ENCODE results near the gene URB2. TPM values are rescaled to one million over a fixed set of nuclear protein-coding genes. Genes with fewer than 3 reads are reported as not detected.

Gene URB2
- total RNA-seq, 4 donors from 2014 or later, result 6.4 to 14.9 (median 7.1) TPM

DNA sequence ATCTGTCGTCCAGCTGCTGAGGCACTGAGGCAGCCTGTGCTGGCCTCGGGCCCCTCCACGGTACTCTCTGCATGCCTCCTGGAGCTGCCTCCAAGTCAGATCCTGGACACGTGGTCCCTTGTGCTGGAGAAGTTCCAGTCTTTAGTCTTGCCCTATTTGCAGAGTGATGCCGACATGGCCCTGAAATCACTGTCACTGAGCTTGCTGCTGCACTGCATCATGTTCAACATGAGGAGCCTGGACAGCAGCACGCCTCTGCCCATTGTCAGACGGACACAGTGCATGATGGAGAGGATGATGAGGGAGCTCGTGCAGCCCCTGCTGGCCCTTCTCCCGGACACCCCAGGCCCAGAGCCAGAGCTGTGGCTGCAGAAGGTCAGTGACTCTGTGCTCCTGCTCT is 10.0 kb downstream of the URB2 start:
- DNase-seq, result no peak
- Histone ChIP-seq H3K4me3 (replicated peaks in 1 of 3) (no peak overlapping the region), H3K36me3 (peaks cover 22 to 36% of the 10 kb centered on the region in 2 donors), H3K27ac (no peak overlapping the region), H3K9me3 (no peaks in the 10 kb centered on the region), H3K4me1 (no peaks in the 10 kb centered on the region), H3K27me3 (no peaks in the 10 kb centered on the region)
- 91 to 100% methylated on average over 4 to 8 of the region's 9 CpGs for WGBS, 2 donors
- TF ChIP-seq POLR2A (IDR thresholded peaks at IDR 0.05), result no peak
- TF ChIP-seq, protein P1, sequence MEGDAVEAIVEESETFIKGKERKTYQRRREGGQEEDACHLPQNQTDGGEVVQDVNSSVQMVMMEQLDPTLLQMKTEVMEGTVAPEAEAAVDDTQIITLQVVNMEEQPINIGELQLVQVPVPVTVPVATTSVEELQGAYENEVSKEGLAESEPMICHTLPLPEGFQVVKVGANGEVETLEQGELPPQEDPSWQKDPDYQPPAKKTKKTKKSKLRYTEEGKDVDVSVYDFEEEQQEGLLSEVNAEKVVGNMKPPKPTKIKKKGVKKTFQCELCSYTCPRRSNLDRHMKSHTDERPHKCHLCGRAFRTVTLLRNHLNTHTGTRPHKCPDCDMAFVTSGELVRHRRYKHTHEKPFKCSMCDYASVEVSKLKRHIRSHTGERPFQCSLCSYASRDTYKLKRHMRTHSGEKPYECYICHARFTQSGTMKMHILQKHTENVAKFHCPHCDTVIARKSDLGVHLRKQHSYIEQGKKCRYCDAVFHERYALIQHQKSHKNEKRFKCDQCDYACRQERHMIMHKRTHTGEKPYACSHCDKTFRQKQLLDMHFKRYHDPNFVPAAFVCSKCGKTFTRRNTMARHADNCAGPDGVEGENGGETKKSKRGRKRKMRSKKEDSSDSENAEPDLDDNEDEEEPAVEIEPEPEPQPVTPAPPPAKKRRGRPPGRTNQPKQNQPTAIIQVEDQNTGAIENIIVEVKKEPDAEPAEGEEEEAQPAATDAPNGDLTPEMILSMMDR (IDR thresholded peaks at IDR 0.05), result no peak
- intact Hi-C loops (cut with DNase I), result no loop called here

DNA sequence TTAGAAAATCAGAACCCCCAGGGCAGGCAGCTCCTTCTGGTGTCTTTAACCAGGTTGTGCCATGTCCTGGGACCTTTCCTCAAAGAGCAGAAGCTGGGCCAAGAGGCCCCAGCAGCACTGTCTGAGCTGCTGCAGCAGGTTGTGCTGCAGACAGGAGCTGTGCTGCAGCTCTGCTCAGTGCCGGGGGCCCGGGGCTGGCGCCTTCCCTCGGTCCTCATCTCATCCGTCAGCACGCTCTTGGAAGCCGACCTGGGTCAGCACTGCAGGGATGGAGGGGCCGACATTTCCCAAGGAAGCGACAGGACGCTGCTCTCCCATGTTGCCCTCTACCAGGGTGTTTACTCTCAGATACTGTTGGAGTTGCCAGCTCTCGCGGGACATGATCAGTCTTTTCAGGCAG is 11.7 kb downstream of the URB2 start:
- Histone ChIP-seq H3K9me3 (no peaks in the 10 kb centered on the region), H3K4me1 (no peaks in the 10 kb centered on the region), H3K27me3 (no peaks in the 10 kb centered on the region), H3K27ac (no peak overlapping the region), H3K36me3 (peaks cover 22 to 36% of the 10 kb centered on the region in 2 donors), H3K4me3 (replicated peaks in 1 of 3) (no peak overlapping the region)
- WGBS, 2 donors, result 83 to 94% methylated on average over 12 of the region's 12 CpGs
- TF ChIP-seq, protein P1 (IDR thresholded peaks at IDR 0.05), result no peak
- TF ChIP-seq POLR2A (IDR thresholded peaks at IDR 0.05), result no peak
- intact Hi-C loops (cut with DNase I), result no loop called here
- no peak for DNase-seq

DNA sequence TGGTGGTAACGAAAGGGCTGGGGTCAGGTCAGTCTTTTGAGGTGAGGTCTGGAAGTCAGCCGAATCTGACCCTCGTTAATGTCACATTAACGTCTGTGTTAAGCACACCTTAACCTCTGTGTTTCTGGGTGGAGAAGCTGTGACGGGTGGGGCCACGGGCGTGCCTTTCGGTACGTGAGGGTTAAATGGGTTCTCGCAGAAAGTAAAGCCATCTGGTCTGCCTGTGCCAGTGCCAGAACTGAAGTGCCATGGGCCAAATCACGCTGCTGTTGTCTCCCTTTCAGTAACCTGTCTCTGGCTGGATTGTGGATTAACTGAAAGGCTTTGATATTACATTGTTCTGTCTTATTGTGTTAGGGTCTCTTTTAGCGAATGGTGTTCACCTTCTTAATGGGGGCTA is 14.4 kb downstream of the URB2 start:
- Histone ChIP-seq H3K36me3 (peaks cover 16 to 35% of the 10 kb centered on the region in 2 donors), H3K27me3 (no peaks in the 10 kb centered on the region), H3K4me1 (no peaks in the 10 kb centered on the region), H3K27ac (no peak overlapping the region), H3K9me3 (no peaks in the 10 kb centered on the region), H3K4me3 (replicated peaks in 1 of 3) (no peak overlapping the region)
- 94 to 96% methylated on average over 12 of the region's 12 CpGs for WGBS, 2 donors
- no peak for DNase-seq
- TF ChIP-seq, protein P1 (IDR thresholded peaks at IDR 0.05), result no peak
- no peak for TF ChIP-seq POLR2A (IDR thresholded peaks at IDR 0.05)
- intact Hi-C loops (cut with DNase I), result no loop called here

DNA sequence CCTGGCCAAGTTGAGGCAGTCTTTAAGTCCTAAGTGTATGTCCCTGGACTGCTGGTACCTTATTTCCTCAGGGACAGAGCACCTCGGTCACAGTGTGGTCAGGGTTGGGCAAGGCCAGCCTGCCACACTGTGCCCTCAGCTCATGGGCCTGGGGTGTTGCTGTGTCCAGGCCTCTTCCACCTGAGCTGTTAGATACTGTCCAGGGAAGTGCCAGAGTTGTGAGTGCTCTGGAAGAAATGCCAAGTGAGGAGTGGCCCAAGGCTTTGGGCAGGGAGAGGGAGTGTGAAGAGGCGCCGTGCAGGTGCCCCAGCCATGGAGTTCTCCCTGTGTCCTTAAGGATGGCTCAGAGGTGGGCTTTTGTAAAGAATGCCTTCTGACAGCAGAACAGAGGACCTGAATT is 15.3 kb downstream of the URB2 start:
- TF ChIP-seq POLR2A (IDR thresholded peaks at IDR 0.05), result no peak
- TF ChIP-seq, protein P1 (IDR thresholded peaks at IDR 0.05), result no peak
- no peaks in the 10 kb centered on the region for H3K4me1 ChIP-seq
- WGBS, 2 donors, result 93 to 100% methylated on average over 2 of the region's 3 CpGs
- intact Hi-C loops (cut with DNase I), result no loop called here
- H3K9me3 ChIP-seq, result no peaks in the 10 kb centered on the region
- DNase-seq, result no peak
- H3K27ac ChIP-seq, result no peak overlapping the region
- H3K4me3 ChIP-seq (replicated peaks in 1 of 3), result no peak overlapping the region
- H3K27me3 ChIP-seq, result no peaks in the 10 kb centered on the region
- peaks cover 8 to 27% of the 10 kb centered on the region in 2 donors for H3K36me3 ChIP-seq

DNA sequence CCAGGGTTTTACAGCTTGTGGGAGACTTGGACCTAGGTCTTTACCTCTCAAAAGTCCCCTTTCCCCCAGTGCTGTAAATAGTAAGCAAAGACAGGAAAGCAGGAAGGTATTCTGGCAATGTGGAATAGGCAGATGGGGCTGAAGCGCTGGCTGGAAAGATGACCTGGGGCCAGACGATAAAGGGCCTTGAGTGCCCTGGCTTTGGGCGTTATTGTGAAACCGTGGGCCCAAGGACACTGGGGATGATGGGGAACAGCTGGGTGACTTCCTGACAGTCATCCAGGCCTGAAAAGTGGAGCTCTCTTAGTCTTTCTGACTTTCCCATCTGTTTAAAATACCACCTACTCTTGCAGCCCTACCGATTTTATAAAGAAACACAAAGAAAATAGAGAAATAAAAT is 16.3 kb downstream of the URB2 start:
- peaks cover 0 to 17% of the 10 kb centered on the region in 2 donors for H3K36me3 ChIP-seq
- no peak for DNase-seq
- TF ChIP-seq POLR2A (IDR thresholded peaks at IDR 0.05), result no peak
- TF ChIP-seq, protein P1 (IDR thresholded peaks at IDR 0.05), result no peak
- WGBS, 2 donors, result 77 to 85% methylated on average over 5 of the region's 5 CpGs
- no peak overlapping the region for H3K27ac ChIP-seq
- no peaks in the 10 kb centered on the region for H3K4me1 ChIP-seq
- intact Hi-C loops (cut with DNase I), result no loop called here
- no peak overlapping the region for H3K4me3 ChIP-seq (replicated peaks in 1 of 3)
- no peaks in the 10 kb centered on the region for H3K27me3 ChIP-seq
- H3K9me3 ChIP-seq, result no peaks in the 10 kb centered on the region
